ENCODE measurements around the gene KCNH8. TPM values are rescaled to one million over a fixed set of nuclear protein-coding genes. Genes with fewer than 3 reads are reported as not detected.
"Not testable (repeated sequence)": the region's sequence is repeated elsewhere in the genome, so short reads cannot be mapped to it uniquely, and the experiment has no call there.

KCNH8 gene
- total RNA-seq, 1 donor from 2014 or later: 0.08 TPM

- no peak for ATAC-seq
Observed at GRCh38 chr3:19183584-19183983, 35.3 kb downstream of the KCNH8 start.

GRCh38 chr3:19190126-19190525, 41.8 kb downstream of the KCNH8 start:
- no peak for ATAC-seq

- ATAC-seq: no peak
Observed at GRCh38 chr3:19190602-19191001, 42.3 kb downstream of the KCNH8 start.

DNA sequence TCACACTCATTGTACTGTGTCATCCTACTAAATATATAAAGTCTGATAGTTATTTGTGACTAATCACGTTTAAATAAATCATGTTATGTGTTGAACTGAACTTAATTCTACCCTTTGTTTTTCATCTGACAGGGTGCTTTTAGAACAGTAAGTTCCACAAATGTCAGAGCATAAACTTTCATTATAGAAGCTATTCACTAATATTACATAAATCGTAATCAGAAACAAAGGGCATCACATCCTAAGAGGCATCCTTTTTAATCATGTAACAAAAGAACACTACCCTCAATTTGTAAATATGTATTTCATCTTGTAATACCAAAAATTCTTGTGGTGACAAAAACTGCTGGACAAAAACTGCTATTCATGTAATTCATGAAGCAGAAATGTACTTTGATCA, 50.8 kb downstream of the KCNH8 start:
- ATAC-seq: no peak

DNA sequence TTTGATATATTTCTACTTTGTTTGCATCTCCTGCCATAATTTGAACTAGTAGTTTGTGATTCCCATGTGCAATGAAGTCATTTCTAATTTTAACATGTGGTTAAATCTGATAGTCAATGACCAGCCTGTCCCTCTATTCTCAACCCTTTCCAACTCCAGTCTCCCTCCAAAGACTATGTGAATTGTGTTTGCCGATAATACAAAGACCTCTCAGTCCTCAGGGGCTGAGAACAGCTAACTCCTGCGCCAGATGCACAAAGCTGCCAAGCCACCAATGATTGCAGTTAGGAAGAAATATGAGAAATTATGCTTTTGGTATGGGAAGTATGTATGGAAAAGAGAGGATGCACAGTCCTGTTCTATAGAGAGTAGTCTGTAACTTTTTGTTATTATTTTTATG, 54.0 kb downstream of the KCNH8 start:
- ATAC-seq: no peak

DNA sequence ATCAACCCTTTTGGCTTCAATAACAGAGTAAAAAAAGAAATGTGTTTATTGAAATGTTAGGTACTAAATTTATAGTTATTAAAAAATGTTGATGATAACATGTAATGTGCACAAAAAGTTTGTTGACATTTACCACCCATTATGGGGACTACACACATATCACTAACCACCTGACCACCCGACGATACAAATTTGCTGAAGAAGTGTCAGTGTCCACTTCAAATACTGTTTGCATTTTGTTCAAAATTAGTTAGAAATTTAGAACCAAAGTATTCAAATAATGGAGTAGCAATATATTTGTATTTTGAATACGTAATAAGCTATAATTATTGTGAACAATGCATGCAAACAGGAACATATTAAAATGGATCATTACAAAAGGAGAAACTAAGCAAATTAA, 54.4 kb downstream of the KCNH8 start:
- ATAC-seq: no peak

- no peak for ATAC-seq
Observed at GRCh38 chr3:19206540-19206939, 58.2 kb downstream of the KCNH8 start.

GRCh38 chr3:19213603-19214220, 65.4 kb downstream of the KCNH8 start:
- ATAC-seq: no peak

- no peak for ATAC-seq
Observed at GRCh38 chr3:19215427-19215826, 67.1 kb downstream of the KCNH8 start.

GRCh38 chr3:19216669-19217337, 68.5 kb downstream of the KCNH8 start:
- no peak for ATAC-seq

- ATAC-seq: no peak
Observed at GRCh38 chr3:19220311-19220710, 72.0 kb downstream of the KCNH8 start.

GRCh38 chr3:19221081-19221480, 72.8 kb downstream of the KCNH8 start:
- peak; percentile 72 for ATAC-seq

GRCh38 chr3:19226479-19226878, 78.2 kb downstream of the KCNH8 start:
- ATAC-seq: no peak

DNA sequence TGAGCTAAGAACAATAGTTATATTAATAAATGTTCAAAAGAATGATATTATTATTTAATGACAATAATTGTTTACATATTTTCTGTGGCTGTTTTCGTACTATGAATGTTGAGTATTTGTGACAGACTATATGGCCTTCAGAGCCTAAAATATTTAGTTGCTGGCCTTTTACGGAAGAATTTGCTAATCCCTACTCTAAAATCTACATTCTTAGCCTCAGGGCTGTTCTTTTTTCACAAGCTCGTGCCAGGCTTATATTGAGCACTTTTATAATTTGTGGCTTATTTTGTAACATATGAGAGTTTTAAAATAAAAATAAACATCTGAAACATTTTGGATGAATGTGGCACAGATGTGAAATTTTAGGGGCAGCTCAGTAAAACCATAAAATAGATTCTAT, 79.9 kb downstream of the KCNH8 start:
- ATAC-seq: no peak

- ATAC-seq: no peak
Observed at GRCh38 chr3:19229086-19229485, 80.8 kb downstream of the KCNH8 start.

GRCh38 chr3:19229881-19230280, 81.6 kb downstream of the KCNH8 start:
- ATAC-seq: not testable (repeated sequence)

GRCh38 chr3:19231792-19232461, 83.6 kb downstream of the KCNH8 start:
- ATAC-seq: no peak

DNA sequence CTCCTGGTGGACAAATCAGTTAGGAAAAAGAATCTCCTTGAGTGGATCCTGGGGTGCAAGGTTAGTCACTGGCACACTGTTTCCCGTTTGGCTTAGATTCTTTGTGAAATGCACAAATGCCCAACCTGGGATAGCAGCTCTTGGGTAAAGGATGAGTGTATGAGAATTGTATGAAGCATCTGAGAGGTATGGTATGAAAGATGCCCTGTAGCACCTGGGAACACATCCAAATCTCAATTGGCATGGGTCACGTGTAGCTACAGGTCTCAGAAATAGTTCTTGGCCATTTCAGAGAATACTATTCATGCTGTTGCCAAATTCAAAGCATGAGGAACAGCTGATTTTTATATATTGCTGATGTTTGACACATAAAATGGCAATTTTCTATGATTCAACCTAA, 84.3 kb downstream of the KCNH8 start:
- ATAC-seq: no peak

DNA sequence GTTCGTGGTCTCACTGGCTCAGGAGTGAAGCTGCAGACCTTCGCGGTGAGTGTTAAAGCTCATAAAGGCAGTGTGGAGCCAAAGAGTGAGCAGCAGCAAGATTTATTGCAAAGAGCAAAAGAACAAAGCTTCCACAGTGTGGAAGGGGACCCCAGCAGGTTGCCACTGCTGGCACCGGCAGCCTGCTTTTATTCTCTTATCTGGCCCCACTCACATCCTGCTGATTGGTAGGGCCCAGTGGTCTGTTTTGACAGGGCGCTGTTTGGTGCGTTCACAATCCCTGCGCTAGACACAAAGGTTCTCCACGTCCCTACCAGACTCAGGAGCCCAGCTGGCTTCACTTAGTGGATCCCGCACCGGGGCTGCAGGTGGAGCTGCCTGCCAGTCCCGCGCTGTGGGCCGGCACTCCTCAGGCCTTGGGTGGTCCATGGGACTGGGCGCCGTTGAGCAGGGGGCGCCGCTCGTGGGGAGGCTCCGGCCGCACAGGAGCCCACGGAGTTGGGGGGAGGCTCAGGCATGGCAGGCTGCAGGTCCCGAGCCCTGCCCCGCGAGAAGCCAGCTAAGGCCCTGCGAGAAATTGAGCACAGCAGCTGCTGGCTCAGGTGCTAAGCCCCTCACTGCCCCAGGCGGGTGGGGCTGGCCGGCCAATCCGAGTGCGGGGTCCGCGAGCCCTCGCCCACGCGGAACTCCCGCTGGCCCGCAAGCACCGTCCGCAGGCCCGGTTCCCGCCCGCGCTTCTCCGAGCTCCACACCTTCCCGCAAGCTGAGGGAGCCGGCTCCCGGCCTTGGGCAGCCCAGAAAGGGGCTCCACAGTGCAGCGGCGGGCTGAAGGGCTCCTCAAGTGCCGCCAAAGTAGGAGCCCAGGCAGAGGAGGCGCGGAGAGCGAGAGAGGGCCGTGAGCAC, 85.8 kb downstream of the KCNH8 start:
- ATAC-seq: not testable (repeated sequence)

- no peak for ATAC-seq
Observed at GRCh38 chr3:19248143-19248542, 99.8 kb downstream of the KCNH8 start.

- ATAC-seq: no peak
Observed at GRCh38 chr3:19248767-19249166, 100.5 kb downstream of the KCNH8 start.

GRCh38 chr3:19250959-19251610, 102.8 kb downstream of the KCNH8 start:
- ATAC-seq: no peak

Measured in esophagus mucosa (tissue), 1 donor.